ENCODE results near the gene LSP1. TPM values are rescaled to one million over a fixed set of nuclear protein-coding genes. Genes with fewer than 3 reads are reported as not detected.

LSP1 gene
- total and polyA plus RNA-seq, 8 donors, result 2.4 to 26.8 (median 9.9) TPM

GRCh38 chr11:1932105-1932480, 79.2 kb downstream of the LSP1 start:
- Histone ChIP-seq H3K4me1 (no peaks in the 10 kb centered on the region), H3K27me3 (no peaks in the 10 kb centered on the region), H3K27ac (no peak overlapping the region), H3K9me3 (no peaks in the 10 kb centered on the region), H3K4me3 (no peak overlapping the region), H3K36me3 (no peaks in the 10 kb centered on the region)
- DNase-seq (peak in 3 of 6 donors; percentile 42 to 53 (median 50)), ATAC-seq (no peak), FAIRE-seq (no peak)
- intact Hi-C loops (cut with DNase I), result no loop called here
- no peak for TF ChIP-seq CTCF (IDR thresholded peaks at IDR 0.05)
- WGBS, 2 donors, result 75 to 85% methylated on average over 11 of the region's 11 CpGs

GRCh38 chr11:1932681-1933080, 79.8 kb downstream of the LSP1 start:
- TF ChIP-seq CTCF (IDR thresholded peaks at IDR 0.05), result no peak
- WGBS, 2 donors, result 88 to 94% methylated on average over 4 of the region's 4 CpGs
- no peak for FAIRE-seq
- Histone ChIP-seq H3K27ac (no peak overlapping the region), H3K4me3 (no peak overlapping the region), H3K4me1 (no peaks in the 10 kb centered on the region), H3K27me3 (no peaks in the 10 kb centered on the region), H3K36me3 (no peaks in the 10 kb centered on the region), H3K9me3 (no peaks in the 10 kb centered on the region)
- ATAC-seq, result no peak
- intact Hi-C loops (cut with DNase I), result no loop called here
- DNase-seq, result no peak

DNA sequence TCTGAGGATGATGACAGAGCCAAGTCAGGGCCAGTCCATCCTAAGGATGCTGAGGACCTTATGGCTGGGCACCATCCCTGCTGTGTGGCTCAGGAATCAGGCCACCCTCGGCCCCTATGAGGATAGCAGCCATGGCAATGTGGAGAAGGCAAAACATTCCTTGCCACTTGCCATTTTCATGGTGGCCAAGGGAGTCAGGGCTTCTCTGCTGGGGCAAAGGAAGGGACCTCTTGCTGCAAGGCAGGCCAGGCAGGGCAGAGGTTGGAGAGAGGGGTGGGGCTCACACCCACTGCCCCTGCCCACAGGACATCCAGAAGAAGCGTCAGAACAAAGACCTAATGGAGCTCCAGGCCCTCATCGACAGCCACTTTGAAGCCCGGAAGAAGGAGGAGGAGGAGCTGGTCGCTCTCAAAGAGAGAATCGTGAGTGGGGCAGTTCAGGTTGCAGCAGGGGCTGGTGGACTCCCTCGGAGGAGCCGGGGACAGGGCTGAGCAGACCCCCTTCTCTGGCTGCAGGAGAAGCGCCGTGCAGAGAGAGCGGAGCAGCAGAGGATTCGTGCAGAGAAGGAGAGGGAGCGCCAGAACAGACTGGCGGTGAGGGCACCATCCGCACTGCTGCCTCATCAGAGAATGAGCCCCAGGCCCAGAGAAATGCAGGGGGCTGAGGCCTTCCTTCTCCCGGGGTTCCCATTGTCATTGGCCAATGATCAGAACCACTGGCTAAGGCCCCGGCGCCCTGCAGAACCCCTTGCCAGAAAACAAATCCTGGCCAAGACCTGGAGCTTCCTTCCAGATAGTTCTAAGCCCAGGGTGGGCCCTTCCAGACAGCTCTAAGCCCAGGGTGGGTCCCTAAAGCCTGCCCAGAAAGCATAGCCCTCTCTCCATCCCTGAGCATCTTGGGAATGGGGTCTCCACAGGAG, 80.8 kb downstream of the LSP1 start:
- WGBS, 2 donors, result 72 to 75% methylated on average over 18 of the region's 18 CpGs
- intact Hi-C loops (cut with DNase I), result no loop called here

GRCh38 chr11:1934335-1935155, 81.7 kb downstream of the LSP1 start:
- TF ChIP-seq CTCF (IDR thresholded peaks at IDR 0.05), result no peak
- 59 to 68% methylated on average over 24 of the region's 24 CpGs for WGBS, 2 donors
- no peaks in the 10 kb centered on the region for H3K9me3 ChIP-seq
- H3K27me3 ChIP-seq, result no peaks in the 10 kb centered on the region
- H3K4me3 ChIP-seq, result no peak overlapping the region
- no peaks in the 10 kb centered on the region for H3K36me3 ChIP-seq
- DNase-seq (peak in 2 of 6 donors; percentile 11 to 39), ATAC-seq (no peak), FAIRE-seq (no peak)
- no peak overlapping the region for H3K27ac ChIP-seq
- no peaks in the 10 kb centered on the region for H3K4me1 ChIP-seq
- intact Hi-C loops (cut with DNase I), result no loop called here

More for the DNA sequence above, 80.8 kb downstream of the LSP1 start:
- Histone ChIP-seq H3K36me3 (no peaks in the 10 kb centered on the region), H3K9me3 (no peaks in the 10 kb centered on the region), H3K27me3 (no peaks in the 10 kb centered on the region), H3K4me3 (no peak overlapping the region), H3K4me1 (no peaks in the 10 kb centered on the region), H3K27ac (no peak overlapping the region)
- TF ChIP-seq CTCF (IDR thresholded peaks at IDR 0.05), result no peak
- peak in 2 of 6 donors; percentile 33 to 44 for DNase-seq
- FAIRE-seq, result no peak
- ATAC-seq, result no peak
